ENCODE measurements around the gene CATSPER2.
"Not testable (repeated sequence)": the region's sequence is repeated elsewhere in the genome, so short reads cannot be mapped to it uniquely, and the experiment has no call there.

Gene CATSPER2

DNA sequence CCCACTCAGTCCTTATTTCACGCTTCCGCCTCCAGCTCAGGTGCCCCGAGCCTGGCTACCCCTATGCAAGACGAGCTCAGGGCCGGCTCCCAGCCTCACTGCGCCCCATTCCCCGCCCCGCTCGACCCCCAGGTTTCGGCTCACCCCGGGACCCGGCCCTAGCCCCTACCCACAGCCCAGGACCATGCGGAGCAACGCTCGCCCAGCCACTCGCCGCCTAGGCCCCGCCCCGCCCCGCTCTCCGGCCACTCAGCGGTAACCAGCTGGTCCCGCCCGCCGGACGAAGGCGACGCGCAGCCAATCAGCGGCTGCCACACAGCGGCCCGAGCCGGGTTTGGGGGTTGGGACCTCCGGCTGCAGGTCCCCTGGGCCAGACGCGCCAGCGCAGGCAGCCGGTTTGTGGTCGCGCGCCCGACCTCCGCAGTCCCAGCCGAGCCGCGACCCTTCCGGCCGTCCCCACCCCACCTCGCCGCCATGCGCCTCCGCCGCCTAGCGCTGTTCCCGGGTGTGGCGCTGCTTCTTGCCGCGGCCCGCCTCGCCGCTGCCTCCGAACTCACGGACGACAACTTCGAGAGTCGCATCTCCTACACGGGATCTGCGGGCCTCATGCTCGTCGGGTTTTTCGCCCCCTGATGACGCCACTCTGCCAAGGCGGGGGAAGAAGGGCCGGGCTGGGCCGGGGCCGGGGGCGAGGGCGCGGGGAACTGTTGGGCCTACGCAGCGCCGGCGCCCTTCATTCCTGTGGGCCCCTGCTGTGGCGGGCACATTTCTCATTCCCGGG lies at the start of gene CATSPER2:
TSS of gene CATSPER2 (minus strand) at position 196 of the 781 bp plus-strand sequence. CDS start 783 bp downstream, outside the sequence.
- no peak for DNase-seq (ENCODE audit: low read depth)

DNA sequence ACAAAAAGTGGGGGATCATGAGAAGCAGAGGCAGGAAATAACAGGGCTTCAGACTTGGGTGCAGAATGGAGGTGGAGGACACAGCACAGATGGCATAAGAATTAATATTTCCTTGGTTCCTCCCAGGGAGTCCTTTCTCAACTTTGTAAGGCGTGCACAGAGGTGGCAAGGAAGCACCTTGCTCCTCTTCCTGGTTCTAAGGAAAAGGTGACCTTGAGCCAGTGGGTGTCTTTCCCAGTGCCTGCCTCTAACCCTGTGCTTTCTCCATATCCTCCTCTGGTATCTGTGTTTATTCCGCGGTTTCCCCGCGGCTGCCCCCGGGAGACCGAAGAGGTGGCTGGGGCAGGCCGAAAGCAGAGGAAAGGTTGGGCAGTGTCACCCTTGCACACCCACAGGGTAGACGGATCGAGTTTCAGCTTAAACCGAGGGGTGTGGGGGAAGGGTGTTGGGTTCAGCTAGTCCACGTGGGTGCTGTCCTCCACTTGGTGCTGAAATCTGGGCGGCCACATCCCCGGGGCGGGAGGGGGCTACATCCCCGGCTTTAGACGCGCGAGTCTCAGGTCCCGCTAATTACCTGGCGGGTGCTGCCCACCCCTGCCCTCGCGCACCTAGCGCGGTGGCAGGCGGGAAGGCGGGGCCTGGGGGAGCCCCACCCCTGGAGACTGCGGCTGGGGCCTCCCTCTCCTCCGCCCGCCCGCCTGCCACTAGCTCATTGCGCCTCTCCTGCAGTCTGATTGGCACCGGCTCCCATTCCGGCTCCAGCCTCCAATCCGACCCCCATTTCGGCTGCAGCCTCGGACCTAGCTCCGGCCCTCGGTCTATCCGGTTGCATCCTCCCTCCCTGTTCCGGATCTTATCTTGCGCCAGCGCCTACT lies 44.7 kb upstream of the CATSPER2 start, which contains the start of gene CKMT1A:
TSS of gene CKMT1A (plus strand) at position 712 of the 875 bp plus-strand sequence. CDS start 192 bp downstream, outside the sequence.
- DNase-seq (ENCODE audit: low read depth) = not testable (repeated sequence)

GRCh38 chr15:43692679-43693078 lies 44.0 kb upstream of the CATSPER2 start:
- not testable (repeated sequence) for DNase-seq (ENCODE audit: low read depth)

- not testable (repeated sequence) for DNase-seq (ENCODE audit: low read depth)
Observed at GRCh38 chr15:43689604-43690301, 41.1 kb upstream of the CATSPER2 start.

DNA sequence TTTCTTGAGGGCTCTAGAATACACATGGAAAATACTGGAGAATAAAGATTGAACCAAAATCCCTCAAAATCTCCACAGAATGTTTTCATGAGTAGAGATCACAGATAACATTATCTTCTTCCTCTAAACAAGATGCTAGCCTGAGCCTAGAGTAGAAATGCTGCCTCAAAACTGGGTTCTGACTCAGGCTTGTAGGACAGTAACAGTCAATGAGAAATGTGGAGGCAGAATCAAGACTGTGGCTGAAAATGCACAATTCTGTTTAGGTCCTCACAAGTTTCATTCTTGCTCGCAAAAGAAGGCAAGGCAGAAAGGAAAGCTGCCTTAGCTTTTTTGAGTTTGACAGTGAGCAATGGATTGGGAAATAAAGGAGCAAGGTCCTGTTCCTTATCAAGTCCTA lies 25.5 kb upstream of the CATSPER2 start:
- not testable (repeated sequence) for DNase-seq (ENCODE audit: low read depth)

DNA sequence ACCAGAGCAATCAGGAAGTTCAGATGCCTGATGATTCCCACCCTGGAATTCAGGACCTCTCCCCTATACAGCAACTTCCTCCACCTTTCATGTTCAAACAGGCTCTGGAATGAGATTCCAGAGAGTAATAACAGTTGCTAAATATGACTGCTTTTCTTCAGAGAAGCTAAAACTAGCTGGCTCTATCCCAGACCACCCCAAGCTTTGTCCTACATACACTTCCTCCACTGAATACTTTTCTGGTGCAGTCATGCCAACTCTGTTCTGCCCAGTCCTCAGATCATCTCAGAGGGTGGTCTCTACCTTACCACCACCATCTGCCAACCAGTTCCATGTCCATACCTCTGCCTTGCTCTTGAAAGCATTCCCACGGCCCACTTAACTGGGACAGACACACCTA lies 17.5 kb upstream of the CATSPER2 start:
- not testable (repeated sequence) for DNase-seq (ENCODE audit: low read depth)

DNA sequence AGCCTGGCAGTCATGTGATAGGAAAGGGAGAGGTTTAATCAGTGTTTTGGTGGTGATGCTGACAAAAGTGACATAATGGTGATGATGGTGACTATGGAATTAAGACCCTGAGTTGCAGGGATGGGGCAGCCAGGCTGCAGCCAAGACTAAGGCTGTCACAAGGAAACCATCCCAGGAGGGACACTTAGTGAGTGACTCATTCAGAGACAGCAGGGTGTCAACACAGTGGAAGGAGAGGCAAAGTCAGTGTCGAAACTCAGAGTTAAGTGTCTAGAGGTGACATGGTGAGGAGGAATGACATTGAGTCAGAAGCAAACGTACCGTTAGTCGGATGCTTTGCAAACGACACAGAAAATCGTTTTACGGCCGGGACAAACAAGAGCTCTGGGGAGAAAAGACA lies 14.7 kb upstream of the CATSPER2 start:
- not testable (repeated sequence) for DNase-seq (ENCODE audit: low read depth)

- not testable (repeated sequence) for DNase-seq (ENCODE audit: low read depth)
Observed at GRCh38 chr15:43662293-43662692, 13.6 kb upstream of the CATSPER2 start.

DNA sequence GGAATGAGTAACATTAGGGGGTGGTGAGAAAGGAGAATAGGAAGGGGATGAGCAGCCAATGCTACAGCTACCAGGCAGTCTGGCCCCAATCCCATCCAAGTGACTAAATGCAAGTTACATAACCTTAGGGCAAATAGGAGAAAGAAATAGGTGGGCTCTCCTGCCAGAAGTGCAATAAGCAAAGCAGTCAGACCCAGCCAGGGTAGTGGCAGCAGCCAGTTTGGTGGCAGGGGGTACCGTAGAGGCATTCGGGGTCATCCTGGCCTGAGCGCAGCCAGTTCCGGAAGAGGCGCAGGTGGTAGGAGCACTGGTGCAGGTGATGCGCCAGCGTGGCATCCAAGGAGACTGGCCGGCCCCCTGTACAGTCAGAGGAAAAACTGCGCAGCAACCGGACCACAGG lies 11.1 kb upstream of the CATSPER2 start:
- DNase-seq (ENCODE audit: low read depth) = not testable (repeated sequence)

GRCh38 chr15:43649430-43649926 lies 834 bp upstream of the CATSPER2 start:
- DNase-seq (ENCODE audit: low read depth) = not testable (repeated sequence)

DNA sequence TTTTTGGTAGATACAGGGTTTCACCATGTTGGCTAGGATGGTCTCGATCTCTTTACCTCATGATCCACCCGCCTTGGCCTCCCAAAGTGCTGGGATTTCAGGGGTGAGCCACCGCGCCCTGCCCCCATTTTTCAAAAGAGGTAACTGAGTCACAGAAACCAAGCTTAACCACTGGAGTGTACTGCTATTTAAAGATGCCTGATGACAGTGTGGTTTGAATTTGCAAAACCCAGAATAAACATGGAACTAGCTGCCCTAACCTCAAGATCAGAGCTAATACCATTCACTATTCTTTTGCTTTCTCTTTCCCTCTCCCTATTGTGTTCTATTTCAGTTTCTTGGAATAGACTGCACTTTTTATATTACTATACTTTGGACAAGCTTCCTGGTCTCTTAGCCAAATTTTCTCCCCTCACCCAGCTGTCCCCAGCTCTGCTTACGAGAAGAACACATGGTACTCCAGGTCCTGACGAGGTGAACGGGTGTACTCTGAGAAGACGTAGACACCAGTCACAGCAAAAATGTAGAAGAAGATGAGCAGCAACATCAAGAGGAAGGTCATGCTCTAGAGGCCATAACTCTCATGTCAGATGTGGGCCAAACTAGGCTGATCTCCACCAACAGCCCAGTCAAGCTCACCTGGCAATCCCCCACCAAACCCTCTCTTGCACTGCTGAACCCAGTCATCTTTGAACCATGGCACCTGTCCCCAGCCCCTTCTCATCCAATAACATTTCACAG lies 10.0 kb downstream of the CATSPER2 start:
- DNase-seq (ENCODE audit: low read depth) = not testable (repeated sequence)

DNA sequence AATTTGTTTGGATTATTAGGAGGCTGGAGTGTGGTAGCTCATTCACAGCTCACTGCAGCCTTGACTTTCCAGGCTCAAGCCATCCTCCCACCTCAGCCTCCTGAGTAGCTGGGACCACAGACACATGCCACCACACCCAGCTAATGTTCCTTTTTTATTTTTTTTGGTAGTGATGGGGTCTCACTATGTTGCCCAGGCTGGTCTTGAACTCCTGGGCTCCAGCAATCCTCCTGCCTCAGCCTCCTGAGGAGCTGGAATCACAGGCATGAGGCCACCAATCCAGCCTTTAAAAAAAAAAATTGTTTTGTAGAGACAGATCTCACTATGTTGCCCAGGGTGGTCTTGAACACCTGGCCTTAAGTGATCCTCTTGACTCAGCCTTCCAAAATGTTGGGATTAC lies 21.7 kb downstream of the CATSPER2 start:
- not testable (repeated sequence) for DNase-seq (ENCODE audit: low read depth)

DNA sequence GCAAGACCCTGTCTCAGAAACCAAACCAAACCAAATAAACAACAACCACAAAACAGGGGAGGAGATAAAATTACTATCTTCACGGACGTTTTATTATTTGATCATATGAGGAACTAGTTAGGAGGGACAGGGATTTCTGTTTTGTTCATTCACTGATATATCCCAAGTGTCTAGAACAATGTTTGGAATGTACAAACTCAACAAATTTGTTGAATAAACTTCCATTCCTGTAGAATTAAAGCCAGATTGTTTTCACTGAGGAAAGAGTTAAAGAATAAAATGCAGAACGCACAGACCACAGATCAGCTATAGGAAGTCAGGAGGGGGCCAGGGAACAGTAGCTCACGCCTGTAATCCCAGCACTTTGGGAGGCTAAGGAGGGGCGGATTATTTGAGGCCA lies 23.5 kb downstream of the CATSPER2 start:
- DNase-seq (ENCODE audit: low read depth) = no peak

GRCh38 chr15:43622068-43622799 lies 26.4 kb downstream of the CATSPER2 start:
- not testable (repeated sequence) for DNase-seq (ENCODE audit: low read depth)

DNA sequence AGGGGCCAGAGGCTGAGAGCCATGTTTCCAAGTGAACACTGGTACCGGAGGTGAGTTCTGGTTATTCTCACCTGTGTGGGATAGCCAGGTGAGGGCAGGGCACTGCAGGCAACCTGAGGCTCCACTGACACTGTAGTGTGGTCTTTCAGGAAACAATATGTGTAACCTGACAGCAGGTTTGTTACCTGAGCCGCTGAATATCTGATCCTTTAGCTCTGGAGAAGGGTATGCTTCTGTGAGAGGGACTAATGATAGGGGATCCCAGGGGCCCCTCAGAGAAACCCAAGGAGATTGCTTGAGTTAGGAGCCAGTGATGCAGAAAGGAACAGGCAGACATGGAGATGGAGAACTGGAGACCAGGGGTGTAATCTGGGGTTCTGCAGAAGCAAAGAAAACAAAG lies 29.9 kb downstream of the CATSPER2 start, which contains the start of gene STRC:
TSS of gene STRC (minus strand) at position 101 of the 400 bp plus-strand sequence. CDS start at position 23, 78 bp downstream.
- DNase-seq (ENCODE audit: low read depth) = not testable (repeated sequence)

- DNase-seq (ENCODE audit: low read depth) = not testable (repeated sequence)
Observed at GRCh38 chr15:43617750-43618149, 30.9 kb downstream of the CATSPER2 start.

- not testable (repeated sequence) for DNase-seq (ENCODE audit: low read depth)
Observed at GRCh38 chr15:43602233-43602632, 46.4 kb downstream of the CATSPER2 start.

DNA sequence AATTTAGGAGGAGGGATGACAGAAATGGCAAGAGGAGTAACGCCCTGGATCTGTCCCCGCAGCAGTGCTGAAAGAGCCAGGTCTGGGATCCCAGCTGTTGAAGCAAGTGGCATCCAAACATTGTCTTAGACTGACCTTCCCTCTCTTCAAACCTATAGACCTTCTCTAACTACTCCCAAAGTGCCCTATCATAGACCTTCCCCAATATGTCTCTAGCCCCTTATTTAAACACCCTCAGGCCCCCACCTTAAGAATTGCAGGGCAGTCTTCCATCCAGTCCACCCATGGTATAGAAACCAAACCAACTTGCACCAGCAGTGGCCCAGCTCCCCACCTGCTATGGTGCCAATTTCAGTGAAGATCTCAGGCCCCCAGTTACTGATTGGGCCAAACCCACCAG lies 48.4 kb downstream of the CATSPER2 start:
- DNase-seq (ENCODE audit: low read depth) = not testable (repeated sequence)

- DNase-seq (ENCODE audit: low read depth) = not testable (repeated sequence)
Observed at GRCh38 chr15:43599131-43599530, 49.5 kb downstream of the CATSPER2 start.
